Activated CD4-positive, alpha-beta T cell treated with anti-CD3 and anti-CD28 coated beads, Interleukin-2, amount 10 ng/mL, durations not matched to agents 7 days and 5 days (primary cell): ENCODE data around the gene JAK1. TPM values are rescaled to one million over a fixed set of nuclear protein-coding genes. Genes with fewer than 3 reads are reported as not detected.
A peak's percentile ranks its signal among the peaks of the same experiment; 100 is the strongest.
"Not testable (repeated sequence)": the region's sequence is repeated elsewhere in the genome, so short reads cannot be mapped to it uniquely, and the experiment has no call there.

Source experiments
- CTCF ChIA-PET: fragments of 350-600 bp; sonication (Branson Sonifier 250); formaldehyde crosslinking; loops from one replicate; lab custom pipeline; 2021; ENCODE audit warnings: antibody characterized with exemption; lab: Charles Lee
- POLR2A ChIA-PET: fragments of 350-600 bp; sonication (Branson Sonifier 250); formaldehyde crosslinking; loops from one replicate; lab custom pipeline; 2021; ENCODE audit warnings: antibody characterized with exemption; lab: Charles Lee
- DNase-seq: peaks from one replicate; pipeline ENCODE4 v3.0.0-alpha.2; 2020
- H3K27ac Mint-ChIP-seq: one replicate; pipeline ENCODE4 v1.8.0; 2021; ENCODE audit warnings: mild to moderate bottlenecking, moderate library complexity, mixed read lengths
- H3K27me3 Mint-ChIP-seq: one replicate; pipeline ENCODE4 v1.8.0; 2021; ENCODE audit warnings: mixed read lengths
- H3K36me3 Mint-ChIP-seq: one replicate; pipeline ENCODE4 v1.8.0; 2021; ENCODE audit warnings: low read depth, mixed read lengths
- H3K4me1 Mint-ChIP-seq: one replicate; pipeline ENCODE4 v1.8.0; 2021; ENCODE audit warnings: mixed read lengths
- H3K4me3 Mint-ChIP-seq: one replicate; pipeline ENCODE4 v1.8.0; 2021; ENCODE audit warnings: mild to moderate bottlenecking, moderate library complexity, mixed read lengths
- H3K9me3 Mint-ChIP-seq: one replicate; pipeline ENCODE4 v1.8.0; 2021; ENCODE audit warnings: mixed read lengths
- total RNA-seq, 2 experiments: library from RNA; stranded (reverse); gene quantifications; one replicate each; pipeline ENCODE4 v1.2.3, GENCODE V29; 2021

JAK1 gene
- total RNA-seq = 100 to 1,000 TPM; 198 to 212 TPM

GRCh38 chr1:64966158-64966971, at the start of gene JAK1:
TSS of gene JAK1 (minus strand) at chr1:64966549. CDS start at chr1:64886264, 80,285 bp downstream.
- POLR2A ChIA-PET = interaction anchor here (0.6 to 0.7 kb wide), 3 partner anchors 36 to 181 kb away, joined by 3 to 9 read pairs (median 4); no protein-coding TSS in a partner anchor
- peaks cover 2% of the 10 kb centered on the region for H3K27me3 Mint-ChIP-seq
- H3K4me3 Mint-ChIP-seq = peak within 1 kb of the TSS; percentile 93
- H3K36me3 Mint-ChIP-seq = peaks cover 24% of the 10 kb centered on the region
- peak; percentile 89 for DNase-seq
- peaks cover 57% of the 10 kb centered on the region for H3K4me1 Mint-ChIP-seq
- CTCF ChIA-PET = interaction anchor here (1.0 kb wide), 1 partner anchor 27 kb away, joined by 4 read pairs; no protein-coding TSS in a partner anchor
- no peaks in the 10 kb centered on the region for H3K9me3 Mint-ChIP-seq
- H3K27ac Mint-ChIP-seq = peak within 1 kb of the TSS; percentile 93

DNA sequence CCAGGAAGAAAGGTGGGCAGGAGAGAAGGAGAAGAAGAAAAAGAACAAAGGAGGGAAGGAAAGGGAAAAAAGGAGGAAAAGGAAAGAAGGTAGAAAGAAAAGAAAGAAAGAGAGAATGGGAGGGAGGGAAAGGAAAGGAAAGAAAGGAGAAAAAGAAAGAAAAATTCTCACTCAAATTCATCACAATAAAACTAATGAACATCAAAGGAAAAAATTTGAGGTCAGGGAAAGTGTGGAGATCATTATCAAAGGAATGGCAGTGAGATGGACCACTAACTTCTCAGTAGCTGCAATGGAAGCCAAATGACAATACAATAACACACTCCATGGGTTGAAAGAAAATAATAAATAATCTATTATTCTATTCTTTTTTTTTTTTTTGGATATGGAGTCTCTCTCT, 48.0 kb upstream of the JAK1 start:
- Mint-ChIP-seq H3K4me3 (no peak overlapping the region), H3K27ac (no peak overlapping the region), H3K4me1 (peaks cover 19% of the 10 kb centered on the region), H3K36me3 (peaks cover 19% of the 10 kb centered on the region), H3K9me3 (peaks cover 13% of the 10 kb centered on the region), H3K27me3 (no peaks in the 10 kb centered on the region)
- ChIA-PET CTCF (interaction anchor here (0.7 to 5.5 kb wide), 2 partner anchors 12 to 95 kb away, joined by 3 to 22 read pairs; no protein-coding TSS in a partner anchor), POLR2A (no interaction called here)
- no peak for DNase-seq

DNA sequence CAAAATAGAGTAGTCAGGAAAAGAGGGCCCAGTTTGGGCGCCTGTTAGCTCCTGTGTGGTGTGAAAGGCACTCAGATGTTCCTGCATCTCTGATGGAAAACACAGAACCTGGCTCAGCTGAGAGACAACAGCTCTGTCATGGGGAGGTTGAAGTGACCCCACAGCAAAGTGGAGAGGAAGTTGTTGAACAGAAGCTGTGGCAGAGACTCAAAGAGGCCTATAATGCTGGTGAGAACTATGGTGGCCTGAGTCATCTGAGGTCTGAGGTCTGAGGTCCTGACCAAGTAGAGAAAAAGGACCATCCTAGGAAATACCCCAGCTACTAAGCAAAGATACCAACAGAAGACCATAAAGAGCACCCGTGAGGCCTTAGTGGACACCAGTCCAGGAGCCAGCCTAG, 45.6 kb upstream of the JAK1 start:
- ChIA-PET POLR2A (no interaction called here), CTCF (interaction anchor here (1.5 to 5.5 kb wide), 3 partner anchors 9 to 116 kb away, joined by 3 to 22 read pairs (median 7); no protein-coding TSS in a partner anchor)
- no peak for DNase-seq
- Mint-ChIP-seq H3K9me3 (peaks cover 13% of the 10 kb centered on the region), H3K4me1 (peaks cover 33% of the 10 kb centered on the region), H3K27me3 (no peaks in the 10 kb centered on the region), H3K4me3 (no peak overlapping the region), H3K36me3 (peaks cover 19% of the 10 kb centered on the region), H3K27ac (no peak overlapping the region)

DNA sequence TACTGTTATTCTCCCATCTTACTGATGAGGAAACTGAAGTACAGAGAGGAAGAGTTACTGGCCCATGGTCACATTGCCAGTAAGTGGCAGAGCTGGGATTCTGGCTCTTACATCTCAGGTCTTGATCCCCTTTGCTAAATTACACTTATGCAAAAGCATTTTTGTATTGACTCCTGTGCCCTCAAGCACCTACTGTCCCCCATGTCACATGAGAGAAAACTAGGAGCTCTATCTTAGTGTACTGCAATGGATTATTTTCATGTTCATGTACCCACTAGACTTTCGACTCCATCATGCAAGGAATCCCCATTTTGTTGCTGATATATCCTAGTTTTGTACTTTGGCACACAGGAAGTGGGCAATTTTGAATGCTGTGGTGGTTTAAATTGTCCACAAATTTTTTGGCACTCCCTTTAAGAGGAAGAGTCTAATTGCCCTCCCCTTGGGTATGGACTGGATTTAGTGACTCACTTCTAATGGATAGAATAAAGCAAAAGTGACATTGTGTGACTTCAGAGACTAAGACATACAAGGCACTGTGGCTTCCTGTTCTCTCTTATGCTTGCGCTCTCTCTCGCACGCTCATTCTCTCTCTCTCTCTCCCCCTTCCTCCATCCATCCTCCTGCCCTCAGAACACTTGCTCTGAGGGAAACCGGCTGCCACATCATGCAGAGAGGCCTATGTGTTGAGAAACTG, 43.5 kb upstream of the JAK1 start:
- DNase-seq = peak; percentile 9
- H3K27me3 Mint-ChIP-seq = peaks cover 4% of the 10 kb centered on the region
- H3K9me3 Mint-ChIP-seq = peaks cover 13% of the 10 kb centered on the region
- POLR2A ChIA-PET = no interaction called here
- CTCF ChIA-PET = interaction anchor here (5.5 kb wide), 1 partner anchor 8 kb away, joined by 22 read pairs; no protein-coding TSS in a partner anchor
- H3K4me1 Mint-ChIP-seq = peaks cover 35% of the 10 kb centered on the region
- H3K36me3 Mint-ChIP-seq = peaks cover 19% of the 10 kb centered on the region
- no peak overlapping the region for H3K4me3 Mint-ChIP-seq
- peak overlapping the region; percentile 72 for H3K27ac Mint-ChIP-seq

- Mint-ChIP-seq H3K9me3 (peaks cover 13% of the 10 kb centered on the region), H3K4me1 (peaks cover 37% of the 10 kb centered on the region), H3K27ac (peak overlapping the region; percentile 79), H3K27me3 (peaks cover 11% of the 10 kb centered on the region), H3K4me3 (peak overlapping the region; percentile 47), H3K36me3 (peaks cover 18% of the 10 kb centered on the region)
- ChIA-PET POLR2A (no interaction called here), CTCF (interaction anchor here (5.5 kb wide), 1 partner anchor 7 kb away, joined by 22 read pairs; no protein-coding TSS in a partner anchor)
- DNase-seq = peak; percentile 22
These were observed 42.8 kb upstream of the JAK1 start for GRCh38 chr1:65009176-65009575.

DNA sequence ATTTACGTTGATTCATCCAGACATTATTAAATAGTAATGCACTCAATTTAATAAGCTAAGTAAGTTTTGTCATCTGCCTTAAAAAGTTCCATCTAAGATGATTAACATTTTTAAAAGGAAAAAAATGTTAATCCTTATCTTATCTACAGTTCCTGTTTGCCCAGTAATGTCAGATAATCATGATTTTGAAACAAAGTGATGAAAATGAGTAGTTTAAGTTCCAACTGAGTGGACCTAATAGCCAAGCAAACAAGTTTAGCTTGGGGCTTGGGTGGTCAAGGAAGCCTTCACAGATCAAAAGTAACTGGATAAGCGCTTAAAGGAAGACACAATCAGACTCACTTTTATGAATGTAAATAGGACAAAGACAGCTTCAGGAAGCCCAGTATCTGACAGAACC, 40.5 kb upstream of the JAK1 start:
- H3K27ac Mint-ChIP-seq = no peak overlapping the region
- DNase-seq = no peak
- peaks cover 22% of the 10 kb centered on the region for H3K27me3 Mint-ChIP-seq
- ChIA-PET CTCF (interaction anchor here (0.5 kb wide), 1 partner anchor 597 kb away, joined by 3 read pairs; no protein-coding TSS in a partner anchor), POLR2A (no interaction called here)
- peaks cover 12% of the 10 kb centered on the region for H3K9me3 Mint-ChIP-seq
- peaks cover 14% of the 10 kb centered on the region for H3K36me3 Mint-ChIP-seq
- H3K4me3 Mint-ChIP-seq = no peak overlapping the region
- H3K4me1 Mint-ChIP-seq = peaks cover 47% of the 10 kb centered on the region

DNA sequence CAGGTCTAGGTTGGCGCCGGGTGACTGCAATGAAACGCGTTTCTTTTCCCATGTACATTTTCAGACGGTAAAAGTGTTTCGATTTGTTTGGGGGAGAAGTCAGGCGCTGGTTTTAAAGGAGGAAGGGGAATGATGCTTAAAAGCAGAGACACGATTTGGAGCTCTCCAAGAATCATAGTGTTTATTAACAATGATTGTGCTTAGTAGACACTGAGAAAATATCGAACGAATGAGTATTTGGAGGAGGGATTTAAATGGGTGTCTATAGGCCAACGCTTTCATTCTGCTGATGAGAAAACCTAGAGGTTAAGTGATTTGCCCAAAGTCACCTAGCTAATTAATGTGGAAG, 36.9 kb upstream of the JAK1 start:
- no peak overlapping the region for H3K27ac Mint-ChIP-seq
- ChIA-PET CTCF (interaction anchor here (1.8 to 4.8 kb wide), 2 partner anchors 9 to 38 kb away, joined by 3 to 22 read pairs; no protein-coding TSS in a partner anchor), POLR2A (interaction anchor here (0.6 kb wide), 1 partner anchor 91 kb away, joined by 3 read pairs; no protein-coding TSS in a partner anchor)
- H3K27me3 Mint-ChIP-seq = peaks cover 28% of the 10 kb centered on the region
- H3K4me3 Mint-ChIP-seq = peak overlapping the region; percentile 66
- peaks cover 11% of the 10 kb centered on the region for H3K9me3 Mint-ChIP-seq
- DNase-seq = no peak
- peaks cover 8% of the 10 kb centered on the region for H3K36me3 Mint-ChIP-seq
- H3K4me1 Mint-ChIP-seq = peaks cover 37% of the 10 kb centered on the region

GRCh38 chr1:65002508-65003315, 36.4 kb upstream of the JAK1 start:
- POLR2A ChIA-PET = interaction anchor here (0.5 to 0.9 kb wide), 4 partner anchors 36 to 307 kb away, joined by 3 to 4 read pairs (median 3); partner anchors contain the start of gene JAK1
- CTCF ChIA-PET = interaction anchor here (1.8 to 4.8 kb wide), 3 partner anchors 9 to 39 kb away, joined by 3 to 22 read pairs (median 5); no protein-coding TSS in a partner anchor
- Mint-ChIP-seq H3K27me3 (peaks cover 28% of the 10 kb centered on the region), H3K36me3 (peaks cover 8% of the 10 kb centered on the region), H3K4me1 (peaks cover 33% of the 10 kb centered on the region), H3K4me3 (peak overlapping the region; percentile 66), H3K27ac (peak overlapping the region; percentile 52), H3K9me3 (peaks cover 14% of the 10 kb centered on the region)
- DNase-seq = peak; percentile 56

DNA sequence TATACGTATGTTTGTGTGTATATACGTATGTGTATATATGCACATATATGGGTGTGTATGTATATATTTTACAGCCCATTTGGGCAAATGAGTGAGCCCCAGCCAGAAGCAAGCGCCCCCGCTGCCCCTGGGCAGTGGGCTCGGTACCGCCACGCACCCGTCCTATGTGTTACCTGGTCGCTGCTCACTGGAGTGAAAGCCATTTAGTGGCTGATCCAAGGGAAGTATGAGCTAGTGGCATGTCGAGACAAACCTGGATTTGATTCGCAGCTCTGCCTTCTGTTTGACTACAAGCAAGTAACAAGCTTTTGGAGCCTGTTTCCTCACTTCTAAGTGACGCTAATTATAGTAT, 35.8 kb upstream of the JAK1 start:
- peaks cover 14% of the 10 kb centered on the region for H3K9me3 Mint-ChIP-seq
- peak overlapping the region; percentile 66 for H3K4me3 Mint-ChIP-seq
- peaks cover 33% of the 10 kb centered on the region for H3K4me1 Mint-ChIP-seq
- peaks cover 8% of the 10 kb centered on the region for H3K36me3 Mint-ChIP-seq
- H3K27ac Mint-ChIP-seq = peak overlapping the region; percentile 52
- CTCF ChIA-PET = interaction anchor here (1.8 to 4.8 kb wide), 3 partner anchors 10 to 39 kb away, joined by 3 to 22 read pairs (median 5); no protein-coding TSS in a partner anchor
- DNase-seq = no peak
- POLR2A ChIA-PET = interaction anchor here (0.9 kb wide), 1 partner anchor 35 kb away, joined by 4 read pairs; the partner anchor contains the start of gene JAK1
- H3K27me3 Mint-ChIP-seq = peaks cover 28% of the 10 kb centered on the region

GRCh38 chr1:65001231-65001792, 35.0 kb upstream of the JAK1 start:
- H3K4me3 Mint-ChIP-seq = peak overlapping the region; percentile 66
- peak overlapping the region; percentile 7 for H3K27ac Mint-ChIP-seq
- peaks cover 28% of the 10 kb centered on the region for H3K27me3 Mint-ChIP-seq
- POLR2A ChIA-PET = no interaction called here
- CTCF ChIA-PET = interaction anchor here (1.1 to 4.8 kb wide), 3 partner anchors 10 to 29 kb away, joined by 5 to 22 read pairs (median 5); no protein-coding TSS in a partner anchor
- H3K36me3 Mint-ChIP-seq = peaks cover 8% of the 10 kb centered on the region
- peak; percentile 56 for DNase-seq
- peaks cover 31% of the 10 kb centered on the region for H3K4me1 Mint-ChIP-seq
- peaks cover 14% of the 10 kb centered on the region for H3K9me3 Mint-ChIP-seq

GRCh38 chr1:64998425-64998948, 32.1 kb upstream of the JAK1 start:
- DNase-seq, H3K36me3 Mint-ChIP-seq, CTCF ChIA-PET, H3K4me3 Mint-ChIP-seq, POLR2A ChIA-PET: not testable (repeated sequence)
- Mint-ChIP-seq H3K9me3 (peaks cover 14% of the 10 kb centered on the region), H3K4me1 (peaks cover 25% of the 10 kb centered on the region), H3K27me3 (peaks cover 11% of the 10 kb centered on the region), H3K27ac (peak overlapping the region; percentile 73)
